Right lobe of liver (tissue), 4 donors: ENCODE data around the gene AQP1.

Experiments
- CTCF ChIP-seq, 4 donors: fragments of 200-600 bp in 3 of 4; fragments of 450-650 bp in 1 of 4; IDR thresholded peaks; one replicate each; pipeline versions ENCODE4 v1.5.1 to v1.8.0; 2016 to 2022; ENCODE audit warnings: antibody characterized with exemption in 4 of 4, mild to moderate bottlenecking in 2 of 4
- POLR2A ChIP-seq: fragments of 450-650 bp; IDR thresholded peaks from one replicate; pipeline ENCODE4 v1.6.1; 2017; ENCODE audit warnings: antibody characterized with exemption, mild to moderate bottlenecking
- donor health status: DM: no; HTN: no; CAD: no.
- donor health status: DM: no; HTN: no; CAD: no.
- donor health status: DM: no; HTN: yes; CAD: no.

- TF ChIP-seq CTCF (IDR thresholded peaks at IDR 0.05) (no peak), POLR2A (no peak)
Observed at GRCh38 chr7:30923774-30924413, 12.2 kb downstream of the AQP1 start.
